PC-3 (cell line): ENCODE measurements around the gene PHC2. TPM values are rescaled to one million over a fixed set of nuclear protein-coding genes. Genes with fewer than 3 reads are reported as not detected.

Experiments used
- ATAC-seq: fragments of 200-7000 bp; cut with Tn5 transposase; 2 replicates; pipeline ENCODE4 v1.9.1; 2020; ENCODE audit warnings: mild to moderate bottlenecking, moderate library complexity
- BruUV-seq: library from RNA; stranded (reverse); fragments of 400-500 nt; replicated peaks from 2 replicates; lab custom pipeline; 2021; lab: Mats Ljungman, UMichigan
- CTCF ChIA-PET: fragments of 300-600 bp; sonication (Branson Sonifier 250); formaldehyde crosslinking; loops from one replicate; lab custom pipeline; 2022; ENCODE audit warnings: antibody characterized with exemption; lab: Charles Lee
- POLR2A ChIA-PET: fragments of 300-600 bp; sonication (Branson Sonifier 250); formaldehyde crosslinking; loops from one replicate; lab custom pipeline; 2022; ENCODE audit warnings: antibody characterized with exemption; ENCODE audit not compliant: unreplicated experiment; lab: Charles Lee
- DNase-seq: peaks from one replicate; pipeline ENCODE4 v3.0.0-alpha.2; 2015
- H2AFZ ChIP-seq: fragments of 300-600 bp; sonication (generic); 2 replicates; pipeline ENCODE4 v1.6.0; 2016; ENCODE audit warnings: antibody characterized with exemption, low read length
- H3F3A ChIP-seq: fragments of 300-600 bp; sonication (generic); one replicate; pipeline ENCODE4 v1.6.0; 2017; ENCODE audit warnings: antibody characterized with exemption, low read length, control low read depth, mild to moderate bottlenecking; ENCODE audit not compliant: unreplicated experiment
- H3K27ac ChIP-seq: fragments of 300-600 bp; sonication (generic); 2 replicates; pipeline ENCODE4 v1.5.1; 2016; ENCODE audit warnings: mild to moderate bottlenecking, low read length
- H3K27me3 ChIP-seq: fragments of 300-600 bp; sonication (generic); 2 replicates; pipeline ENCODE4 v1.6.1; 2016; ENCODE audit warnings: low read length, mixed read lengths
- H3K36me3 ChIP-seq: fragments of 300-600 bp; sonication (generic); 2 replicates; pipeline ENCODE4 v1.6.1; 2016; ENCODE audit warnings: low read depth, mixed run types, low read length, mixed read lengths
- H3K4me1 ChIP-seq: fragments of 300-600 bp; sonication (generic); 2 replicates; pipeline ENCODE4 v1.5.1; 2016; ENCODE audit warnings: low read length; ENCODE audit not compliant: insufficient read depth
- H3K4me2 ChIP-seq: fragments of 300-600 bp; sonication (generic); 2 replicates; pipeline ENCODE4 v1.6.0; 2016; ENCODE audit warnings: low read length
- H3K4me3 ChIP-seq: fragments of 300-600 bp; sonication (generic); 2 replicates; pipeline ENCODE4 v1.5.1; 2016; ENCODE audit warnings: mild to moderate bottlenecking, low read length, mixed read lengths
- H3K79me2 ChIP-seq: fragments of 300-600 bp; sonication (generic); 2 replicates; pipeline ENCODE4 v1.6.1; 2017; ENCODE audit warnings: low read length, mixed read lengths
- H3K9ac ChIP-seq: fragments of 300-600 bp; sonication (generic); 2 replicates; pipeline ENCODE4 v1.6.0; 2016; ENCODE audit warnings: mild to moderate bottlenecking, low read length
- H3K9me2 ChIP-seq: fragments of 300-600 bp; sonication (generic); replicated peaks from 2 replicates; pipeline ENCODE4 v1.6.1; 2016; ENCODE audit warnings: mixed run types, low read length, mixed read lengths
- H3K9me3 ChIP-seq: fragments of 300-600 bp; sonication (generic); 2 replicates; pipeline ENCODE4 v1.6.1; 2016; ENCODE audit warnings: low read length, mixed read lengths
- H4K20me1 ChIP-seq: fragments of 300-600 bp; sonication (generic); 2 replicates; pipeline ENCODE4 v1.6.1; 2016; ENCODE audit warnings: low read length, mixed read lengths
- EZH2 ChIP-seq: fragments of 300-600 bp; sonication (generic); IDR thresholded peaks from one replicate; pipeline ENCODE4 v1.6.1; 2017; ENCODE audit warnings: antibody characterized with exemption, mild to moderate bottlenecking, low read length; ENCODE audit not compliant: unreplicated experiment
- EZH2phosphoT487 ChIP-seq: fragments of 300-600 bp; sonication (generic); IDR thresholded peaks from 2 replicates; pipeline ENCODE4 v1.6.1; 2018; ENCODE audit warnings: mild to moderate bottlenecking, antibody characterized with exemption, low read length, borderline replicate concordance
- intact Hi-C: fragments of 100-400 bp; cut with micrococcal nuclease; formaldehyde crosslinking; loops from 2 replicates; pipeline ENCODE4 v1.9.0; 2023
- total RNA-seq: library from RNA; depleted of rRNA; stranded (reverse); fragments of >200 nt; gene quantifications from 2 replicates; pipeline ENCODE4 v1.2.3, GENCODE V29; 2014
- TF ChIP-seq, protein P1 (sequence below): fragments of 300-600 bp; sonication (generic); conservative IDR thresholded peaks from 2 replicates; pipeline ENCODE4 v1.5.1; 2017; ENCODE audit warnings: antibody characterized with exemption, low read depth, mild to moderate bottlenecking, low read length

PHC2 gene
- total RNA-seq, 1 experiment from 2014 or later = 134 TPM

- BruUV-seq = no TSS peak
- H3K4me3 ChIP-seq = no peak overlapping the region
- H2AFZ ChIP-seq = no peak overlapping the region
- ATAC-seq (no peak), DNase-seq (no peak)
- POLR2A ChIA-PET = no interaction called here
- H3K4me1 ChIP-seq = no peaks in the 10 kb centered on the region
- no peaks in the 10 kb centered on the region for H3K9me2 ChIP-seq
- H3K79me2 ChIP-seq = no peaks in the 10 kb centered on the region
- intact Hi-C loops = no loop called here
- H4K20me1 ChIP-seq = no peaks in the 10 kb centered on the region
- H3K4me2 ChIP-seq = no peak overlapping the region
- no peaks in the 10 kb centered on the region for H3F3A ChIP-seq
- H3K27me3 ChIP-seq = no peaks in the 10 kb centered on the region
- peaks cover 31% of the 10 kb centered on the region; the same call in 1 of the 2 replicates for H3K36me3 ChIP-seq
- no peak overlapping the region for H3K9ac ChIP-seq
- H3K9me3 ChIP-seq = no peaks in the 10 kb centered on the region
- TF ChIP-seq EZH2phosphoT487 (no peak), EZH2 (no peak)
- TF ChIP-seq, protein P1, sequence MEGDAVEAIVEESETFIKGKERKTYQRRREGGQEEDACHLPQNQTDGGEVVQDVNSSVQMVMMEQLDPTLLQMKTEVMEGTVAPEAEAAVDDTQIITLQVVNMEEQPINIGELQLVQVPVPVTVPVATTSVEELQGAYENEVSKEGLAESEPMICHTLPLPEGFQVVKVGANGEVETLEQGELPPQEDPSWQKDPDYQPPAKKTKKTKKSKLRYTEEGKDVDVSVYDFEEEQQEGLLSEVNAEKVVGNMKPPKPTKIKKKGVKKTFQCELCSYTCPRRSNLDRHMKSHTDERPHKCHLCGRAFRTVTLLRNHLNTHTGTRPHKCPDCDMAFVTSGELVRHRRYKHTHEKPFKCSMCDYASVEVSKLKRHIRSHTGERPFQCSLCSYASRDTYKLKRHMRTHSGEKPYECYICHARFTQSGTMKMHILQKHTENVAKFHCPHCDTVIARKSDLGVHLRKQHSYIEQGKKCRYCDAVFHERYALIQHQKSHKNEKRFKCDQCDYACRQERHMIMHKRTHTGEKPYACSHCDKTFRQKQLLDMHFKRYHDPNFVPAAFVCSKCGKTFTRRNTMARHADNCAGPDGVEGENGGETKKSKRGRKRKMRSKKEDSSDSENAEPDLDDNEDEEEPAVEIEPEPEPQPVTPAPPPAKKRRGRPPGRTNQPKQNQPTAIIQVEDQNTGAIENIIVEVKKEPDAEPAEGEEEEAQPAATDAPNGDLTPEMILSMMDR = no peak
- CTCF ChIA-PET = no interaction called here
- H3K27ac ChIP-seq = no peak overlapping the region
These were observed 72.6 kb downstream of the PHC2 start for GRCh38 chr1:33358114-33358794.

- Histone ChIP-seq H3K9me2 (no peaks in the 10 kb centered on the region), H2AFZ (no peak overlapping the region), H3K4me2 (no peak overlapping the region), H3F3A (no peaks in the 10 kb centered on the region), H3K4me3 (no peak overlapping the region), H4K20me1 (no peaks in the 10 kb centered on the region), H3K27ac (no peak overlapping the region), H3K9me3 (no peaks in the 10 kb centered on the region), H3K36me3 (peaks cover 29% of the 10 kb centered on the region; the same call in 1 of the 2 replicates), H3K27me3 (no peaks in the 10 kb centered on the region), H3K4me1 (peaks cover 7% of the 10 kb centered on the region), H3K79me2 (peaks cover 1% of the 10 kb centered on the region; the same call in 1 of the 2 replicates), H3K9ac (no peak overlapping the region)
- ChIA-PET CTCF (no interaction called here), POLR2A (no interaction called here)
- DNase-seq (no peak), ATAC-seq (no peak)
- no TSS peak for BruUV-seq
- intact Hi-C loops = no loop called here
- TF ChIP-seq, protein P1 = no peak
- no peak for TF ChIP-seq EZH2
- TF ChIP-seq EZH2phosphoT487 = no peak
These were observed 73.8 kb downstream of the PHC2 start for GRCh38 chr1:33357099-33357498.

DNA sequence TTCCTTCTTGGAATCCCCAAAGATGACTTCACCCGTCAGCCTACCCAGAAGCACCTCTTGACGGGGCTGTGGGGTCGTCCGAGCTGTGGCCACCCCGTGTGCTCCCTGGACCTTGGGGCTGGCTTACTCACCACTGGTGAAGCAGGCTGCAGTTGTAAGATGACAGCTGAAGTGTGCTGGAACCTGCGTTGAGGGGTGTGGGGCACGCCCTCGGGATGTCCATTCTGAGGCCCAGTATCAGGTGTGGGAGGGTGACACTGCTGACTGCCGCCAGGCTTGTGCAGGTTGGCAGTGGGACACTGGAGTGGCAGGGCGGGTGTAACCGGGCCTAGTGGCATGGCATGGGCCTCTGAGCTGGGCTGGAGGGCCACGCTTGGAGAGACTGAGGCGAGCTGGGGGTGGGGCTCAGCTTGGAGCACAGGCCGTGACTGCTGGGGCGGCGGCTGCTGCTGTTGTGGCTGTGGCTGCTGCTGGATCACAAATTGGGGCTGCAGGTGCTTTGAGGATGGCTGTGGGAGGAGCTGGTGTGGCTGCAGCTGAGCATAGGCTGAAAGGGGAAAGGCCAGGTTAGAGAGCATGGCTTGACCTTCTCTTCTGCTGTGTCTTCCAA is 76.1 kb downstream of the PHC2 start:
- H3K4me2 ChIP-seq = no peak overlapping the region
- BruUV-seq = no TSS peak
- no peaks in the 10 kb centered on the region for H3K27me3 ChIP-seq
- H3K4me1 ChIP-seq = peaks cover 23% of the 10 kb centered on the region
- DNase-seq (no peak), ATAC-seq (no peak)
- no peak overlapping the region for H3K27ac ChIP-seq
- H3K9me3 ChIP-seq = no peaks in the 10 kb centered on the region
- CTCF ChIA-PET = no interaction called here
- POLR2A ChIA-PET = no interaction called here
- intact Hi-C loops = no loop called here
- H3K36me3 ChIP-seq = peaks cover 20% of the 10 kb centered on the region; the same call in 1 of the 2 replicates
- H2AFZ ChIP-seq = no peak overlapping the region
- peaks cover 4% of the 10 kb centered on the region for H3F3A ChIP-seq
- TF ChIP-seq, protein P1 = no peak
- no peak for TF ChIP-seq EZH2phosphoT487
- TF ChIP-seq EZH2 = no peak
- no peak overlapping the region for H3K9ac ChIP-seq
- no peaks in the 10 kb centered on the region for H3K9me2 ChIP-seq
- H4K20me1 ChIP-seq = no peaks in the 10 kb centered on the region
- H3K4me3 ChIP-seq = no peak overlapping the region
- H3K79me2 ChIP-seq = peaks cover 23% of the 10 kb centered on the region
